COLO668 (cell line): Measurements from ENCODE around the gene CRYBB2.
"Not testable (repeated sequence)": the region's sequence is repeated elsewhere in the genome, so short reads cannot be mapped to it uniquely, and the experiment has no call there.

Experiments
- DNase-seq: peaks from one replicate; lab custom pipeline; 2025; ENCODE audit not compliant: unreplicated experiment; lab: John Stamatoyannopoulos, UW

The CRYBB2 gene

GRCh38 chr22:25232301-25232700 is 12.9 kb downstream of the CRYBB2 start:
- no peak for DNase-seq

GRCh38 chr22:25233706-25234105 is 14.3 kb downstream of the CRYBB2 start:
- DNase-seq, result not testable (repeated sequence)

GRCh38 chr22:25235547-25236290 is 16.3 kb downstream of the CRYBB2 start:
- peak; percentile 84 for DNase-seq

GRCh38 chr22:25236417-25236816 is 17.0 kb downstream of the CRYBB2 start:
- no peak for DNase-seq

- no peak for DNase-seq
These were observed 18.1 kb downstream of the CRYBB2 start for GRCh38 chr22:25237503-25237902.

GRCh38 chr22:25238058-25238457 is 18.6 kb downstream of the CRYBB2 start:
- DNase-seq, result not testable (repeated sequence)

- DNase-seq, result not testable (repeated sequence)
These were observed 35.7 kb downstream of the CRYBB2 start for GRCh38 chr22:25255169-25255568.

GRCh38 chr22:25267567-25267966 is 48.1 kb downstream of the CRYBB2 start:
- DNase-seq, result not testable (repeated sequence)

GRCh38 chr22:25268902-25269301 is 49.5 kb downstream of the CRYBB2 start:
- not testable (repeated sequence) for DNase-seq

- not testable (repeated sequence) for DNase-seq
These were observed 50.6 kb downstream of the CRYBB2 start for GRCh38 chr22:25270061-25270460.

GRCh38 chr22:25273231-25273630 is 53.8 kb downstream of the CRYBB2 start:
- DNase-seq, result not testable (repeated sequence)

GRCh38 chr22:25273928-25274327 is 54.5 kb downstream of the CRYBB2 start:
- not testable (repeated sequence) for DNase-seq

- not testable (repeated sequence) for DNase-seq
These were observed 60.7 kb downstream of the CRYBB2 start for GRCh38 chr22:25280118-25280517.
